Measurements from ENCODE around the gene KNOP1. TPM values are rescaled to one million over a fixed set of nuclear protein-coding genes. Genes with fewer than 3 reads are reported as not detected.

The KNOP1 gene
- total RNA-seq, 1 donor from 2014 or later, result 19.0 TPM

DNA sequence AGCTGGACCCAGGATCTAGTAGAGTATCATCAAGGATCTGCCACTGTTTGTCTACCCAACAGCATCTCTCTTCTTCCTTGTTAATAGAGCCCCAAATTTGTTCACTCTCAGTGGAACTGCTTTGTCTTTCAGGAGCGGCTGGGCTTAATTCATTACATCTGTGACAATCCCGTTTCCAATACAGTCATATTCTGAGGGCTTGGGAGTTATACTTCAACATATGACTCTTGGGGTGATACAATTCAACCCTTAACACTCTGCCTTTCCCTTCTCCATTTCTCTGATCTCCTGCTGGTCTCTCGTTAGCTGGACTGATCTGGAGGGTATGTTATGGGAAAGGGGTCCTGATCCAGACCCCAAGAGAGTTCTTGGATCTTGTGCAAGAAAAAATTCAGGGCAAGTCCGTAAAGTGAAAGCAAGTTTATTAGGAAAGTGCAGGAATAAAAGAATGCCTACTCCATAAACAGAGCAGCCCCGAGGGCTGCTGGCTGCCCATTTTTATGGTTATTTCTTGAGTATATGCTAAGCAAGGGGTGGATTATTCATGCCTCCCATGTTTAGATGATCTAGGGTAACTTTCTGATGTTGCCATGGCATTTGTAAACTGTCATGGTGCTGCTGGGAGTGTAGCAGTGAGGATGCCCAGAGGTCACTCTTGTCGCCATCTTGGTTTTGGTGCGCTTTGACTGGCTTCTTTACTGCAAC, 42.5 kb upstream of the KNOP1 start:
- Mint-ChIP-seq H3K9me3 (no peaks in the 10 kb centered on the region), H3K4me1 (no peaks in the 10 kb centered on the region)
- CTCF ChIA-PET, result no interaction called here

DNA sequence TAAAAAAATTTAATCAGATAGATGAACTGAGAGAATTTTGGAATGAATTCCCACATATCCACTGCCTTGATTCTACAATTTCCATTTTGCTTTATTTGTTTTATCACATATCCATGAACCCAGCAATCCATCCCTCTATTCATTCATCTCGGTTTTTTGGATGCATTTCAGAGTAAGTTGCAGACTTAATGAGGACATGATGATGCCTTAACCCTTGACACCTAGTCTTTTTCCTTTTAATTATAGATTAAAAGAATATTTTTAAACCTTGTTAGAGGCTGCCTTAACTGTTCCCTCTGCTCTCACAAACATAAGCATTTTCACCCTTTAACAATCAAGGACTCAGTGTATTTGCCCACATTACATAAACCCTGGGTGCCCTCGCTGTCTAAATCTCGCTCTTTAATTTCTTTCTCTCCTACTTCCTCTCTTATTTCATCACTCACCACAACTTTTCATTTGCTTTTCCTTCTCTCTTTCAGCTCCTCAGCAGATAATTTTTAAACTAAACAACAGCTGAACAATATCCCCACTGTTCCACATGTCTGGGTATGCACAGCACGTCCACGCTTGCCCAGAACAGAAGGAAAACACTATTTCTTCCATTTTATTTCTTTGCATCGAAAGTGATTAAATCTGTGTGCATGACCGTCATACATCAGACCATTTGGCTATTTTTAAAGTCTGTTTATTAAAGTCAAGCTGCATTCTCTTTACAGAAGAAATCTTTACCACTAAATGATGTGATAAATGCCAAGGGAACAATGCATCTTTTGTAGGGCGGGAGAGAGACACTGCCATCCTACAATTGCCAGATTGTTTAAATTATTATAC, 40.0 kb upstream of the KNOP1 start:
- DNase-seq (no peak), ATAC-seq (ENCODE audit: low read depth) (no peak)
- ChIA-PET POLR2A (no interaction called here), CTCF (no interaction called here)
- no peaks in the 10 kb centered on the region for H3K4me1 Mint-ChIP-seq
- H3K27me3 Mint-ChIP-seq, result peaks cover 4% of the 10 kb centered on the region
- intact Hi-C loops (cut with micrococcal nuclease), result no loop called here
- no peaks in the 10 kb centered on the region for H3K9me3 Mint-ChIP-seq
- no peak overlapping the region for H3K27ac Mint-ChIP-seq
- no peaks in the 10 kb centered on the region for H3K36me3 Mint-ChIP-seq (ENCODE audit: low read depth)
- TF ChIP-seq, protein P1, sequence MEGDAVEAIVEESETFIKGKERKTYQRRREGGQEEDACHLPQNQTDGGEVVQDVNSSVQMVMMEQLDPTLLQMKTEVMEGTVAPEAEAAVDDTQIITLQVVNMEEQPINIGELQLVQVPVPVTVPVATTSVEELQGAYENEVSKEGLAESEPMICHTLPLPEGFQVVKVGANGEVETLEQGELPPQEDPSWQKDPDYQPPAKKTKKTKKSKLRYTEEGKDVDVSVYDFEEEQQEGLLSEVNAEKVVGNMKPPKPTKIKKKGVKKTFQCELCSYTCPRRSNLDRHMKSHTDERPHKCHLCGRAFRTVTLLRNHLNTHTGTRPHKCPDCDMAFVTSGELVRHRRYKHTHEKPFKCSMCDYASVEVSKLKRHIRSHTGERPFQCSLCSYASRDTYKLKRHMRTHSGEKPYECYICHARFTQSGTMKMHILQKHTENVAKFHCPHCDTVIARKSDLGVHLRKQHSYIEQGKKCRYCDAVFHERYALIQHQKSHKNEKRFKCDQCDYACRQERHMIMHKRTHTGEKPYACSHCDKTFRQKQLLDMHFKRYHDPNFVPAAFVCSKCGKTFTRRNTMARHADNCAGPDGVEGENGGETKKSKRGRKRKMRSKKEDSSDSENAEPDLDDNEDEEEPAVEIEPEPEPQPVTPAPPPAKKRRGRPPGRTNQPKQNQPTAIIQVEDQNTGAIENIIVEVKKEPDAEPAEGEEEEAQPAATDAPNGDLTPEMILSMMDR (IDR thresholded peaks at IDR 0.05), result no peak
- H3K4me3 Mint-ChIP-seq, result no peak overlapping the region

More for the DNA sequence above, 42.5 kb upstream of the KNOP1 start:
- Mint-ChIP-seq H3K27ac (no peak overlapping the region), H3K27me3 (peaks cover 4% of the 10 kb centered on the region), H3K36me3 (ENCODE audit: low read depth) (no peaks in the 10 kb centered on the region), H3K4me3 (no peak overlapping the region)
- POLR2A ChIA-PET, result no interaction called here
- ATAC-seq (ENCODE audit: low read depth) (no peak), DNase-seq (no peak)
- TF ChIP-seq, protein P1 (IDR thresholded peaks at IDR 0.05), result no peak
- intact Hi-C loops (cut with micrococcal nuclease), result no loop called here

DNA sequence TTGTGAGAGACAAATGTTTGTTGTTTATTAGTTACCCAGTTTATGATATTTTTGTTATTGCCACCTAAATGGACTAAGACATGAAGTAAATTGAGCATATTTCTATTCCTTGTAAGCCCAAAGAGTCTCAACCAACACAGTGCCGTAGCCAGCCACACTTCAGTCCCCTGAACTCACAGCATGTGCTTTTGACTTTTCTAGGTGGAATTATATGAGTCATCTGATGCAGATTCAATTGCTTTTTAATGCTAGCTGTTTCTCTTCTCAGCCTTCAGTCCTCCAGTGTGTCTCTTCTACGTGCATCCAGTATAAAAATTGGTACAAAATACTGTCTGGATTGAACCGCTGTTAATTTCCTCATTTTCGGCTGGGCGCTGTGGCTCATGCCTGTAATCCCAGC, 39.0 kb upstream of the KNOP1 start:
- no peak overlapping the region for H3K4me3 Mint-ChIP-seq
- no peaks in the 10 kb centered on the region for H3K36me3 Mint-ChIP-seq (ENCODE audit: low read depth)
- no peaks in the 10 kb centered on the region for H3K4me1 Mint-ChIP-seq
- ChIA-PET CTCF (no interaction called here), POLR2A (no interaction called here)
- ATAC-seq (ENCODE audit: low read depth) (no peak), DNase-seq (no peak)
- intact Hi-C loops (cut with micrococcal nuclease), result no loop called here
- H3K27ac Mint-ChIP-seq, result no peak overlapping the region
- H3K9me3 Mint-ChIP-seq, result no peaks in the 10 kb centered on the region
- peaks cover 4% of the 10 kb centered on the region for H3K27me3 Mint-ChIP-seq
- TF ChIP-seq, protein P1 (IDR thresholded peaks at IDR 0.05), result no peak

DNA sequence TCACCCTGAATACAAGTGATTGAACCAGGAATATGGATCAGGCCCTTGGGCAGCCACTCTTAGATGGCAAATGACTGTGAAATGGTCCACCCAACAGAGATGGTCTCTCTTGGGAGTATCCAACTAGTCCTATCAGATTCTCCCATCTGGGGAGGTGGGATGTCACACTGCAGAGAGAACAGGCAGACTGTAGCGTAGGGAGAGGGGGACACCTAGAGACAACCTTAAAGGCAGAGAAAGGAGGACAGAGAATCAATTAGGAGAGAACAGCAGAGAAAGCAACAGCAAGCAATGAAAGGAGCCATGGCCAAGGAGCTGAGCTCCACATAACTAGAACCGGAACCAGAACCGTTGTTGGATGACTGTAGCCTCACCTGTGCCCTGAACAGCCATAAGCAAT, 37.2 kb upstream of the KNOP1 start:
- H3K36me3 Mint-ChIP-seq (ENCODE audit: low read depth), result no peaks in the 10 kb centered on the region
- H3K27me3 Mint-ChIP-seq, result peaks cover 4% of the 10 kb centered on the region
- CTCF ChIA-PET, result no interaction called here
- no peaks in the 10 kb centered on the region for H3K9me3 Mint-ChIP-seq
- intact Hi-C loops (cut with micrococcal nuclease), result no loop called here
- ATAC-seq (ENCODE audit: low read depth) (no peak), DNase-seq (no peak)
- no peaks in the 10 kb centered on the region for H3K4me1 Mint-ChIP-seq
- POLR2A ChIA-PET, result no interaction called here
- TF ChIP-seq, protein P1 (IDR thresholded peaks at IDR 0.05), result no peak
- no peak overlapping the region for H3K4me3 Mint-ChIP-seq
- H3K27ac Mint-ChIP-seq, result no peak overlapping the region

DNA sequence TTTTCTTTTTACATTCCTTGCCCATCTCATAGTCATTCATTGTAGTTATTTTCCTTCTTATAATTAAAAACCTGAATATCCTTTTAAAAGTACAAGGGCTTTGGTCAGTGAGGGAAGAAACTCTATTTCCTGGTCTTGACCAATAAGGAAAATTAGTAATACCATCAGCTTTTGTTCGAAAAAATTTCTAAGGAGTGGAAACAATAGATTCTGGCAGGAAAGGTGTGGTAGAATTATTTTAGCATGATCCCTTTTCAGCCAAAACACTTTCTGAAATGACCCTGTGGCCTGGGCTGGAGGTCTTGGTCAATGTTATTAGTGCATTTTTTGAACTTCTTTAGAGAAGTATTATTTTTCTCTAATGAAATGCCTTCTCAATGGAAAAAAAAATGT, 36.6 kb upstream of the KNOP1 start:
- peaks cover 4% of the 10 kb centered on the region for H3K27me3 Mint-ChIP-seq
- no peaks in the 10 kb centered on the region for H3K4me1 Mint-ChIP-seq
- POLR2A ChIA-PET, result no interaction called here
- H3K27ac Mint-ChIP-seq, result no peak overlapping the region
- ATAC-seq (ENCODE audit: low read depth) (no peak), DNase-seq (no peak)
- H3K4me3 Mint-ChIP-seq, result no peak overlapping the region
- TF ChIP-seq, protein P1 (IDR thresholded peaks at IDR 0.05), result no peak
- intact Hi-C loops (cut with micrococcal nuclease), result no loop called here
- no peaks in the 10 kb centered on the region for H3K9me3 Mint-ChIP-seq
- CTCF ChIA-PET, result no interaction called here
- H3K36me3 Mint-ChIP-seq (ENCODE audit: low read depth), result no peaks in the 10 kb centered on the region
